ENCODE results near the gene KSR1.

Gene KSR1

DNA sequence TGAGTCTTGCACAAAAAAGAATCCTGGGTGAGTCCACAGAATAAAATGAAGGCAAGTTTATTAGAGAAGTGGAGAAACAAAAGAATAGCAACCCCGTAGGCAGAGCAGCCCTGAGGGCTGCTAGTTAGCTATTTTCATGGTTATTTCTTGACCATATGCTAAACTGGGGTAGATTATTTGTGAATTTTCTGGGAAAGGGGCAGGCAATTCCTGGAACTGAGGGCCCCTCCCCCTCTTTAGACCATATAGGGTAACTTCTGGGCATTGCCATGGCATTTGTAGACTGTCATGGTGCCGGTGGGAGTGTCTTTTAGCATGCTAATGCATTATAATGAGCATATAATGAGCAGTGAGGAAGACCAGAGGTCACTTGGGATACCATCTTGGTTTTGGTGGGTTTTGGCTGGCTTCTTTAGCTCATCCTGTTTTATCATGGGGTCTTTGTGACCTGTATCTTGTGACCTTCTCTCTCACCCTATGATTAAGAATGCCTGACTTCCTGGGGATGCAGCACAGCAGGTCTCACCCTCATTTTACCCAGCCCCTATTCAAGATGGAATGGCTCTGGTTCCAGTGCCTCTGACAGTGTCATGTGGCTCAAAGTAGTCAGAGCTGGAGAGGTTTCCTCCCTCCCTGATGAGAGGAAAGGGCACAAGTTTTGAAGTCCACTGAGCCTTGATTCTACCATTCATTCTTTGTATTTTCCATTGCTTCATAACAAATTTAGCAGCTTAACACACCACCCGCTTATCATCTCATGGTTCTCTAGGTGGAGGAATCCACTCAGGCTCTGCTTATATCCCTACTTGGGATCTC is 119.1 kb downstream of the KSR1 start:
- no peak for DNase-seq

DNA sequence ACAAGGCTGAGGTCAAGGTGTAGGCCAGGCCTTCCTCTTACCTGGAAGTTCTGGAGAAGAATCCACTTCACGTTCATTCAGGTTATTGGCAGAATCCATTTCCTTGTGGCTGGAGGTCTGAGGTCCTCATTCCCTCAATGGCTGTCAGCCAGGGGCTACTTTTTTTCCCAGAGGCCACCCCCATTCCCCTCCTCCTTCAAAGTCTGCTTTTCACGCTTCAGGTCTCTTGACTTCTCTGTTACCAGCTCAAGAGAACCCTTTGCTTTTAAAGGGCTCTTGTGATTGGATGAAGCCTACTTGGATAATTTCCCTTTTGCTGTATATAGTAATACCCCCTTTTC is 119.6 kb downstream of the KSR1 start:
- DNase-seq = no peak

DNA sequence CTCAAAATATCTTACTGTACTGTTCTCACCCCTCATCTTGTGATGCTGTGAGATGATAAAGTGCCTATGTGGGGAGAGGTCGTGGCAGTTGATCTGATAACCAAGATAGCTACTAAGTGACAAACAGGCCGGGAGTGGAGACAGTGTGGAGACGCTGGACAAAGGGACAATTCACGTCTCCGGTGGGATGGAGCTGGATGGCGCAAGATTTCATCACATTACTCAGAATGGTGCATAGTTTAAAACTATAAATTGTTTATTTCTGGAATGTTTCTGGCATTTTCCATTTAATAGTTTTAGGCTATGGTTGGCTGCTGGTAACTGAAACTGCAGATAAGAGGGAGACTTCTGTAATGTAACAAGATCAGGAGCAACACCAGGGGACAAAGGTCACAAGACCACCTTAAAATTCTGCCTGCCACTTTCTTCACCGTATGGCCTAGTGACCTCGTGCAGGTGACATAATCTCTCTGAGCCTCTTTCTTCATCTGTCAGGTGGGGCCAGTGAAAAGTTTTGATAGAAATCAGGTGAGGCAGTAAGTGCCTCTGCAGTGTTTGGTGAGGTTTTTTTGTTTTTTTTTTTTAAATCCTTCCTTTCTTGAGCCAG is 120.3 kb downstream of the KSR1 start:
- DNase-seq = no peak

DNA sequence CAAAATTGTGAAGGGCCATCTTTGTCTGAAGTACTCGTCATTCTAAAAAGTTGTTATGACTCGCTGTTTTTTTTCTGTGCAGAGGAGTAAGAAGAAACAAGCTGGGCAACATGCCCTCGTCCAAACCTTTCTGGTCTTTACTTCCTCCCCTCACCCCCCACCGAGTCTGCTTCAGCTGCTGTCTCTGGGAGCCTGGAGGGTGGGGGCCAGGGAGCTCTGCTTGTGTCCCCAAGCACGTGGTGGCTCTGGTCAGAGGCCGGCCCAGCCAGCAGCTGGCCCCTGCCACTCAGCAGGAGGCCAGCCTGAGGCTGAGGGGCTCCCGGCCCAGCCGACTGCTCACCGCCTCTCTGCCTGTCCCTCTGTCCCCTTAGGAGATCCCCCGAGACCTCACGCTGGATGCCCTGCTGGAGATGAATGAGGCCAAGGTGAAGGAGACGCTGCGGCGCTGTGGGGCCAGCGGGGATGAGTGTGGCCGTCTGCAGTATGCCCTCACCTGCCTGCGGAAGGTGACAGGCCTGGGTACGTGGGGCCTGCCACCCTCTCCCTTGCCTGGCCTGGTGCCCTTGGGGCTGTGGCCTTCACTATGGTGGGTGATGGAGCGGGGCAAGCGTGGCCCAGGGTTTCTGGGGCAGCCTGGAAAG is 121.0 kb downstream of the KSR1 start:
- no peak for DNase-seq

DNA sequence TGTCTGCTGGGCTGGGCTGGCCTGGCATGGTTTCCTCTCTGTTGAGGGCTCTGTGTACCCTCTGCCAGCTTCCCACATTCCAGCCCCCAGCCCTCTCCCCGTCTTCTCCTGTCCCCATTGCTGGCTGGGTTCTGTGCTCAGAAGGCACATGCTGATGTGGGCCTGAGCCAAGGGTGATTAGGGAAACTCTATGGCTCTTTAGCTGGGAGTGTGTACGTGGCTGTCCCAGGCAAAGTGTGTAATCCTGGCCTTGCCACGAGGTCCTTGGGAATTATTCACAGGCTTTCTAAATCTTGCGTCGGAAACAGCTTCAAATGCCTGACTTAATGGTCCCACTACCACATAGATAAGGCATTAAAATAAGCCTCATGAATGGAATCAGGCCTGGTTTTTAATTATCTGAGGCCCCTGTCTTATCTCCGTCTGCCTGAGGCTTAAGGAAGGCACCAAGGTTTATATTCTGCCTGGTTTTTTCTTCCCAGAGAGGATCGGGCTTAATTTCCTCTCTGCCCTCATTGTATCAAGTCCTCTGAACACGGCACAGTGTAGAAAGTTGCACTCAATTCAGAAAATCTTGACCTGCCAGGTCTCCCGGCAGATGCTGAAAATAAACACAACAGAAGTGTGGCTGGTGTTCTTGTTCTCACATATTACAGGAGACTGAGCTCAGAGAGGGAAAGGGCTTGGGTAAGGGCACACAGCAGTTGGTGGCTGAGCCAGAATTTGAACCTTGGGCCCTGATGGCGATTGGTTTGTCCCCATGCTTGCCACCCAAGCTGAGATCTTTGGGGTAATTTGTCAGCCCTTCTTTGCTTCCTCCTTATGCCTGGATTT is 121.9 kb downstream of the KSR1 start:
- DNase-seq = no peak

DNA sequence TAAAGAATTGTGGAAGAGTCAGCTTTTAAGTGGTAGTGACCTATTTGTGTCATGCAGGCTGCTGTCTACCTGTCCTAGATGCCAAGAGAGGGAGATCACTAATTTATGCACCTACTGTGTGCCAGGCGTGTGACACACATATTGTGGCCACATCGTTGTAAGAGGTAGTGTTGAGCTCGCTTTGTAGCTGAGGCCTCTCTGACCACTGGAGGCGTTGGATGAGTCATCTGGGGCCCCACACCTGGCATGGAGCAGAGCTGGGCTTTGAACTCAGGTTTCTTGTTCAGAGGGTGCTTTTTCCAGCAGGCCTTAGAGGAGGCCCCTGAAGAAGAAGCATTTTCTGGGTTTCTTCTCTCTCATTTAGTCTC is 122.5 kb downstream of the KSR1 start:
- no peak for DNase-seq

DNA sequence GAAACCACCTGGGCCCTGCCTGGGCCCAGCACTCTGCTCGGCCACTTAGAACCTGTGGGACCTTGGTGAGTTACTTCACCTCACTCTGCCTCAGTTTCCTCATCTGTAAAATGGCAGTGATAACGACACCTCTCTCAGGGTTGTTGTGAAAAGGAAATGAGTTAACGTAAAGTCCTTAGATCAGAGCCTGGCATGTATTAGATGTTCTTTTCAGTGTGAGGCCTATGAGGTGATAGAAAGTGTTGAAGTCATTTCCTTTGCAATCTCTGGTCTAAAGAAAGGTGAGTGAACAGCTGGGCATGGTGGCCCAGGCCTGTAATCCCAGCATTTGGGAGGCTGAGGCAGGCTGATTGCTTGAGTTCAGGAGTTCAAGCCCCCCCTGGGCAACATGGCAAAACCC is 123.1 kb downstream of the KSR1 start:
- no peak for DNase-seq

DNA sequence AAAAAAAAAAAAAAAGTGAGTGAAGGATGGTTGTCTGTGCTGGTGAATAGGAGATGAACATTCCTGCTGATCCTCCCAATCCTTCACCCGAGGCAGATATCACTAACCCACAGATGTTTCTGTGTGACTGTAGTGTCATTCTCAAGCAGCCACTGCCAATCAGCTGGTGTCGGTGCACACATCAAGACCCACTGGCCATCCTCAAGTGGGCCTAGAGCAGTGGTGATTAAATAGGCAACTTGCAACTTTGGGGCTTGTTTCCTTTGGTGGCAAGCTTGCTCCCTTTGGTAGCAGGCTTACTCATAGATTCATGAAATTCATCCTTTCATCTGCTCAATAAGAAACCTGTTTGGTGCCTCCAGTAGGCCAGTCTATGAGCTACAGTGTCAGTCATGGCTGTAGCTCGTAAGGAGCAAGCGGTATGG is 123.7 kb downstream of the KSR1 start:
- no peak for DNase-seq

DNA sequence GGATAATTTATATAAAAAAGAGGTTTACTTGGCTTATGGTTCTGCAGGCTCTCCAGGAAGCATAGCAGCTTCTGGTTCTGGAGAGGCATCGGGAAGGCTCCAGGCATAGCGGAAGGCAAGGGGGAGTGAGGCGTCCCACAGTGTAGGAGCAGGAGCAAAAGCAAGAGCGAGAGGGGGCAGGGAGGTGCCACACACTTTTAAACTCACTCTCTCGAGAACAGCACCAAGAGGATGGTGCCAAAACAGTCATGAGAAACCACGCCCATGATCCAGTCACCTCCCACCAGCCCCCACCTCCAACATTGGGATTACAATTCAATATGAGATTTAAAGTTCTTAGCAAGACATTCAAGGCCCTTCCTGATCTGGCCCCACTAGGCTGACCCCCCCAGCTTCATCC is 124.8 kb downstream of the KSR1 start:
- DNase-seq = no peak

DNA sequence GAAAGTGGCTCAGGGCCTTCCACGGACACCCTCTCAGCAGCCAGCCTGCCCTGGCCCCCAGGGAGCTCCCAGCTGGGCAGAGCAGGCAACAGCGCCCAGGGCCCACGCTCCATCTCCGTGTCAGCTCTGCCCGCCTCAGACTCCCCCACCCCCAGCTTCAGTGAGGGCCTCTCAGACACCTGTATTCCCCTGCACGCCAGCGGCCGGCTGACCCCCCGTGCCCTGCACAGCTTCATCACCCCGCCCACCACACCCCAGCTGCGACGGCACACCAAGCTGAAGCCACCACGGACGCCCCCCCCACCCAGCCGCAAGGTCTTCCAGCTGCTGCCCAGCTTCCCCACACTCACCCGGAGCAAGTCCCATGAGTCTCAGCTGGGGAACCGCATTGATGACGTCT is 126.4 kb downstream of the KSR1 start:
- no peak for DNase-seq

DNA sequence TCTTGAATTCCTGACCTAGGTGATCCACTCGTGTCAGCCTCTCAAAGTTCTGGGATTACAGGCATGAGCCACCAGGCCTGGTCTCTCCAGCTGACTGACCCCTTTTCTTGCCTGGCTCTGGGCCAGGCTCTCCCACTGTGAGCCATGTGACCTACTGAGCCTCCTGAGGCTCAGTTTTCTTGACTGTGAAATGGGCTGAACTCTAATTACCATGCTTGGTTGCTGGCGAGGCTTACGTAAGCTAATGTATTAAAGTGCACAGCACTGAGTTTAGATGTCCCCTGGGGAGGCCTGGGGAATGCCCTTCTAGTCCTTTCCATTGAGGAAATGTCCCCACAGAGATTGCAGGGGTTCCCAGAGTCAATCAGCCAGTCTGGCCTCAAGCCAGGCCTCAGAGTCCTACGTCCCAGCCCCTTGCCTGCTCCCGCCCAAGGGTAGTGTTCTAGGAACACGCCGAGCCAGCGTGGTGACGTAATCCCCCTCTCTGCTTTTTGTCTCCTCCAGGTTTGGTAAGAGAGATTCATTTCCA is 129.0 kb downstream of the KSR1 start:
- no peak for DNase-seq

DNA sequence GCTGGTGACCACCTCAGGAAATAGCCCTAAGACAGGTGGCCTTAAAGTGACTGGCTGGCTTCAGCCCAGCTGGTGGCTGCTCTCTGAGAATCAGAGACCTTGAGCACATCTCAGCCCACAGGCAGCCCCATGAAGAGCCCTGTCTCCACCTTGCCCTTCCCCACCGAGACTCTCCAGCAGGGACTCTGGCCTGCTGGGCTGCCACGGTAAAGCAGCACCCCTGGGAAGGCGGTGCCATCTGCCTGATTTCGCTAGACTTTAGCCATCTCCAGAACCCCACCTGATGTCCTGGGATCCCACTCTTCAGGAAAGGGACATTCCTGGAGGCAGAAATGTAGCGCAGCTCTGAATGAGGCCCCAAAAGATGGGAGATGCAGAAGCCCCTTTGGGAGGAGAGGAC is 129.5 kb downstream of the KSR1 start:
- DNase-seq = no peak

DNA sequence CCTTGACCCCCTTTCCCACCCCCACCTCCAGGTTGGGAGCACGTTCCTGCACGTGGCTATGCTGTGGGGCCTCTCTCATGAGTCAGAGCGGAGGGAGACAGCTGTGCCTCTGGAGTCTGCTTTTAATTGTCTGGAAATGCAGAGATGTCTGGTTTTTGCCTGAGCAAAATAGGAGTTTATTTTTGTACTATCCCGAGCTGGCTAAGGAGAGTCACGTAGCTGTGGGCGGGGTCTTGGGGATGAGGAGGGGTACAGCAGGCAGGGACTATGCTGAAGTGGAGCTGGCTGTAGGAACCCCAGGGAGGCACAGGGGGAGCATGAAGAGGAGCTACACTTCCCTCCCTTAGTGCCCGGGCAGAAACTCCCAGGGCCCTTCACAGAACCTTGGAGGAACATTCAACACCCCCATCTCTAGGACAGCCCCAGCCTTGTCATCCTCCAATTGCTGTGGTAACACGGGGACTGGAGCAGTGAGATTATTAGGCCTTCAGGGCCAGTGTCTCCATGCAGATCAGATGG is 130.0 kb downstream of the KSR1 start:
- no peak for DNase-seq

DNA sequence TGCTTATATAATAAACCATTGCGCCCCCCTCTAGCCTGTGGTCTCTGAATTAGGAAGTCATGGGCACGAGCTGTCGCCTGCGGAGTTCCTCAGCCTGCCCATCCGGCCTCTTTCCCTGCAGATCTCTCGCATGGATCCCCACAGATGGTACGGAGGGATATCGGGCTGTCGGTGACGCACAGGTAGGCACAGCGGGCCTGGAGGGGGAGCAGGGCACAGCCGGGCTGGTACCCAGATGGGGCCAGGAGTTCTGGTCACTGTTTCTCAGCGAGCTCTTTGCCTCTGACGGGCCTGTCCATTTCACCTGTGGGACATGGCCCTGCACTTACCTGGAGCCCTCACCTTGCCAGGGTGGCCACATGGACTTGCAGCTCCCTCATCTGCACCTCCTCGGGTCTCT is 132.1 kb downstream of the KSR1 start:
- DNase-seq = no peak

DNA sequence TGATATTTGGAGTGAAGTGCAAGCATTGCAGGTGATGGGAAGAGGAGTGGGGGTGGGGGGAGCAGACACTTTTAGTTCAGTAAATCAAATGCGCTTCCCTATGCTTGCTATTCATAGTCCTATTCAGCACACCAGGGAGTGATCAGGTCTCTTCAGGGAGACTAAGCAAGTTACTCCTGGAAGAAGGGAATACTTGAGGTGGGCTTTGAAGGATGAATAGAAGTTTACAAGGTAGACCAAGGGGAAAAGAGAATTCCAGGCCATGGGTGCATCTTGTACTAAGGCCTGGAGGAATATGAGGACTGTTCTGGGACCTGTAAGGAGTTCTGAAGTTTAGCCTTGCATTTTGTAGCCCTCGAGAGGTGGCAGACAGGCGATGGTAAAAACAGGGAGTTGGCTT is 134.6 kb downstream of the KSR1 start:
- no peak for DNase-seq

DNA sequence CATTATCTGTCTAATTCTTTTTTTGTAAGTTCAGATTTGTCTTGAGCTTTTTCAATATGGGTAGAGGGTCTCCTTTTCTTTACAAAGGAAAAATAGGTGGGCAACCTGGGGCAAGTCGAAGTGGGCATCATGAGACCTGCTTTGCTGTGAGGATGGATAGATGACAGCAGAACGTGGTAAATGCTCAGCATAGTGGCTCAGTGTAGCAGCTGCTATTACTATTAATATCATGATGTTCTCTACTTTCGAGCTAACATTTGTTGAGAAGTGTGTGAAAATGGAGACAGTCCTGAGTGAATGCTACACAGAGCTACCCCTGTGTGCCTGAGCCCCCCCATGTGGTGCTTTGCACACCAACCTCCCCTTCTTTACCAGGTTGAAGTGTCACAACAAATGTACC is 135.7 kb downstream of the KSR1 start:
- no peak for DNase-seq

DNA sequence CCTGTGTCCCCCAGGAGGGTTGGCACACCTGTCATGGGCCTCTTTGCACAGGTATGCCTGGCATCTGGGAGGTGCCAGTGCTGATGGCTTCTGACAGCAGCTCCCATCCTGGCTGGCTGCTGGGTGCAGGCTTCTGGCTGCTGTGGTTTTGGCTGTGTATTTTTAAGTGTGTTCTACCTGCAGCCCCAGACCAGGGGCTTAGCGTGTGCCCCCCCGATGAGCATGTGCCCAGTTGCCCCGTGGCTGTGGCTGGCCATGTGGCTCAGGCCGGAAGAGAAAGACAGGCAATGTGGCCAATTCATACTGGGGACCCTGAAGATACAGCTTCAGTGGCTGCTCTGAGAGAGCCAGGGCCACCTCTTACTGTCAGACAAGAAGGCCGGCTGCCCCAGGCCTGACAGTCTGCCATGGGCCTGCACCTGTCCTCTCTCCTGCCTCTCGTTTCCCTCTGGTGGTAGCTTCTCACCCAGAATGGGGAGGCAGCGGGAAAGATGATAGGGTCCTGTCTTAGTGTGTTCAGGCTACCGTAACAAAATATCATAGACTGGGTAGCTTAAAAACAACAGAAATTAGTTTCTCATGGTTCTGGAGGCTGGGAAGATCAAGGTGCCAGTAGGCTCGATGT is 137.1 kb downstream of the KSR1 start:
- no peak for DNase-seq

DNA sequence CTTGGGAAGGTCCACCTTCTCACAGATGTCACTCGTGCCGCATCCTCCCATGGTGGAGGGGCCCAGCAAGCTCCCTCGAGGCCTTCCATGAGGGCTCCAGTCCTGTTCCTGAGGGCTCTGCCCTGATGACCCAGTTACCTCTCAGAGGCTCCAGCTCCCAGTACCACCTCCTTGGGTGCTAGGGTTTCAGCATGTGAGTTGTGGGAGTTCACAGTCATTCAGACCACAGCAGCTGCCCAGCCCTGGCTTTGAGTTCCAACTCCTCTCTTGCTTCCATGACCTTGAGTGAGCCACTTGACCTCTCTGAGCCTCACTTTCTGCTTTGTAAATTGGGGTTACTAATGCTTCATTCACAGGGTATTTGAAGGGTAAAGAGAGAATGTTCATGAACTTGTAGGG is 137.6 kb downstream of the KSR1 start:
- no peak for DNase-seq

DNA sequence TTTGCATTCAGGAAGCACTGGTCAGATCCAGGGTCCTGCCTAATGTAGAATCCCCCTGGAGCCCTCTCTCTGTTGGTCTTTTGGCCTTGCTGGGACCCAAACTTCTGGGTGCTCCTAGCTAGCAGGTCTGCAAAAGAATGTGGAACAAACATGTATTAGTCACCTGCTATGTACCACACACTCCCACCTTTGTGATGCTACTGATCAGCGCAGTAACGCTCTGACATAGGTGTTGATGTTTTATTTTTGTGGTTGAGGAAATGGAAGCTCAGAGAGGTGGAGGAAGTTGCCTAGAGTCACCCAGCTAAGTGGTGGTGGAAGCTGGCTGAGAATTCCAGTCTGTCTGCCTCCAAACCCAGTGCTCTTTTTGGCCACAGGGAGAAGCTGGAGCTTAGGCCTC is 139.0 kb downstream of the KSR1 start:
- DNase-seq = no peak

DNA sequence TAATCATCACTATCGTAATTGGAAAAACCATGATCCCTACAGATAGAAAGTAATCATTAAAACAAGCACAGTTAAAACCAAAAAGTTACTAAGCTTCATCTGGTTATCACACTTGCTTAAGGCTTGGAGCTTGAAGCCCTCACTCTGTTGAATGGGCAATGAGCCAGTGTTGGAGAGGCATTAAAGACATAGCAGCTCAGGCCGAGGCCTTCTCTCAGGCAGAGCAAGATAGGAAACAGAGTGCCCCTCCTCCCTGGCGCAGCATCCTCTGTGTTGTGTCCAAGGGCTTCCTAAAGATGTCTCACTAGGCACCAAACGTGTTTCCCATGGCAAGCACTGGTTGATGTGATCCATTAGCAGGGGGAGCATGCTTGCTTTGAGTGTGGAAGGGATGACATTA is 139.8 kb downstream of the KSR1 start:
- DNase-seq = no peak

DNA sequence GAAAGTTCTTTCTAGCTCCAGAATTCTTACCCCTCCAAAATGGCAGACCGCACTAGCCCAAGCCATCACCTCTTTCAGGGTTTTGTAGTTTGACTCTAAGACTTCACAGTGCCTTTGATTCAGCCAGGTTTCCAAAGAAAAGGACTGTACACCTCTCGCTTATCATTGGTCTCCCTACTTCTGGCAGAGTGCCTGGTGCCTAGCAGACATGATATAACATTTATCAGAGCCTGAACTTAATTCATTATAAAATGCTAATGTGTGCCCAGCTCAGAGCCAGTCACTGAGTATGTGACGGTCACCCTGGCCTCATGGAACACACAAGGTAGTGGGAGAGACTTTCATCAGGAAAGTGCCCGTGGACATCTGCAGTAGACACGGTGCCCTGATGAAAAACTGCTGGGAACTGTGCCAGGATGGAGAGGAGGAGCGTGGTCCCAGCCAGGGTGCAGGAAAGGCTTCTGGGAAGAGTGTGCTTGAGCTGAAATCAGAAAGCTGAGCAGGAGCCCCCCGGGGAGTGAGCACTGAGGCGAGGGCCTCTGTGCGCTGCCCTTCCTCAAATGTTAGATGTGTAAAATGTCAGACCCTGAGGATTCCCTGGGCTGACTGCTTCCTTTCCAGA is 140.4 kb downstream of the KSR1 start:
- no peak for DNase-seq

DNA sequence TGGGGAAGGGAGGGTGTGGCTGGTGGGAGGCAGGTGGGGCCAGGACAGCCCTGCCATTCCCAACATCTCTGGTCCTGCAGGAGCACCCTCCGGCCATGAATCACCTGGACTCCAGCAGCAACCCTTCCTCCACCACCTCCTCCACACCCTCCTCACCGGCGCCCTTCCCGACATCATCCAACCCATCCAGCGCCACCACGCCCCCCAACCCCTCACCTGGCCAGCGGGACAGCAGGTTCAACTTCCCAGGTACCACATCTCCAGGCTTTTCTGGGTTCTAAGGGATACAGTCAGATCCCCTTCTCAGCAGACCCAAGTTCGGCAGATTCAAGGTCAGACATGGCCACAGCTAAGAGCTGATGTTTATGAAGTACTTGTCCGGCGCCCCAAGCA is 140.9 kb downstream of the KSR1 start:
- no peak for DNase-seq
